ENCODE data around the gene PEX19. TPM values are rescaled to one million over a fixed set of nuclear protein-coding genes. Genes with fewer than 3 reads are reported as not detected.

The PEX19 gene
- total RNA-seq, 2 donors from 2014 or later: 38.7 to 69.8 TPM

DNA sequence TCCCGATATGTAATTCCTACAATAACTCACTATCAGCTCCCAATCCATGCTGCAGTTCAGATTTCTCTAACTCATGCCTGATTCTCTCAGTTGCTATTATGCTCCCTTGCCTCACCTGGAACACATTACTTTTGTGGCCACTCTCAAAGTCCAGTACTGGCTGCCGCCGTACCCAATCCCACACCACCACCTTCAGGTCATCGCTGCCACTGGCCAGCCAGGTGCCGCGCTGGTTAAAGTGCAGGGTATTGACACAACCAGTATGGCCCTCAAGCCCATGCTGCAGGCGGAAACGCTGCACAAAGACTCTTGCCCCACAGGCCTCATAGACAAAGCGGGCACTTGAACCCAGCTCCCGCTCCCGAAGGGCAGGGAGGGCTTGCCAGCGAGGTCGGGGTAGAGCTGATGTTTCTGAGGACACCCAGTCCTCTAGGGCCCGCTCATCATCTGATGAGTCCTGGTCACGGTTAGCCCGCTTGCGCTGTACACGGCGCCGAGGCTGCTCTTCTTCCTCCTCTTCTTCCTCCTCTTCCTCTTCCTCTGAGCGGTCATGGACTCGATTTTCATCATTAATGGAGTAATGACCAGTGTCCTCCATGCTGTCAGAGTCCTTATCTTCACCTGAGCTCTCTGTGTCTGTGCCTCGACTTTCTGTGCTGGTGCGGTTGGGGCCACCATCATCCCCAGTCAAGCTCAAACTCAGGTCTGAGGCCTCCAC lies 45.2 kb downstream of the PEX19 start:
- no peak for ATAC-seq
- H3K27me3 Mint-ChIP-seq: no peaks in the 10 kb centered on the region
- H3K36me3 Mint-ChIP-seq: peaks cover 18% of the 10 kb centered on the region
- H3K4me3 Mint-ChIP-seq: no peak overlapping the region
- no peak for DNase-seq (ENCODE audit: low spot score)
- no peaks in the 10 kb centered on the region for H3K9me3 Mint-ChIP-seq
- peaks cover 0 to 13% of the 10 kb centered on the region in 2 donors for H3K4me1 Mint-ChIP-seq (ENCODE audit: low read depth in 2 of 2)
- H3K27ac Mint-ChIP-seq: peak overlapping the region in 1 of 2 donors; percentile 62

DNA sequence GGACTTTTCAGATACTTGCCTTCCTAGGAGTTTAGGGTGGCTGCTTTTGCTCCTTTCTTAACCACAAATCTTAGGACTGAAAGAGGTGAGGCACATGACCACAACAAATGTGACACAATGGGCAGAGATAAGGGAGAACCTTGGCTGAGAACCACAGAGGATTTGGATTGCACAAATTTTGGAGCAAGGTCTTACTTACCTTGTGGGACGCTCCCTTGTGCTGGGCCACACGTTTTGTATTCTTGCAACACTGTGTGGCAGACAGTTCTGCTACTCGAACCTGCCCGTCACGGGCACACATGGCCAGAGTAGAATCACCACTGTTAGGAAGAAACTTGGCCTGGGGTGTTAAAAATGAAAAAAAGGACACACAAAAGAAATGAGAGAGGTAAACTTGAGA lies 46.5 kb downstream of the PEX19 start:
- no peaks in the 10 kb centered on the region for H3K9me3 Mint-ChIP-seq
- H3K4me1 Mint-ChIP-seq (ENCODE audit: low read depth in 2 of 2): peaks cover 4 to 13% of the 10 kb centered on the region in 2 donors
- no peak for DNase-seq (ENCODE audit: low spot score)
- peak overlapping the region in 1 of 2 donors; percentile 44 for H3K27ac Mint-ChIP-seq
- H3K27me3 Mint-ChIP-seq: no peaks in the 10 kb centered on the region
- ATAC-seq: no peak
- H3K36me3 Mint-ChIP-seq: peaks cover 18% of the 10 kb centered on the region
- no peak overlapping the region for H3K4me3 Mint-ChIP-seq

DNA sequence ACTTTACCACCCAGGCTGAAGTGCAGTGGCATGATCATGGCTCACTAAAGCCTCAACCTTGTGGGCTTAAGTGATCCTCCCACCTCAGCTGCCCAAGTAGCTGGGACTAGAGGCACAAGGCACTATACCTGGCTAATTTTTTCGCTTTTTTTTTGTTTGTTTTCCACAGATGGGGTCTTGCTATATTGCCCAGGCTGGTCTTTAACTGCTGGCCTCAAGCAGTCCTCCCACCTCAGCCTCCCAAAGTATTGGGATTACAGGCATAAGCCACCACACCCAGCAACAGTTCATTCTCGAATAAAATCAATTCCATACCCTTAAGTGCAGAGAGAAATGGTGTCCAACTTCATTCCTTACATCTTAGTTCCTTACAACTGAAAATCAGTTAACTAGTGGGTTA lies 47.4 kb downstream of the PEX19 start:
- Mint-ChIP-seq H3K9me3 (no peaks in the 10 kb centered on the region), H3K4me3 (no peak overlapping the region), H3K27ac (no peak overlapping the region), H3K27me3 (no peaks in the 10 kb centered on the region), H3K36me3 (peaks cover 18% of the 10 kb centered on the region), H3K4me1 (ENCODE audit: low read depth in 2 of 2) (peaks cover 4 to 10% of the 10 kb centered on the region in 2 donors)
- ATAC-seq: no peak
- DNase-seq (ENCODE audit: low spot score): no peak

DNA sequence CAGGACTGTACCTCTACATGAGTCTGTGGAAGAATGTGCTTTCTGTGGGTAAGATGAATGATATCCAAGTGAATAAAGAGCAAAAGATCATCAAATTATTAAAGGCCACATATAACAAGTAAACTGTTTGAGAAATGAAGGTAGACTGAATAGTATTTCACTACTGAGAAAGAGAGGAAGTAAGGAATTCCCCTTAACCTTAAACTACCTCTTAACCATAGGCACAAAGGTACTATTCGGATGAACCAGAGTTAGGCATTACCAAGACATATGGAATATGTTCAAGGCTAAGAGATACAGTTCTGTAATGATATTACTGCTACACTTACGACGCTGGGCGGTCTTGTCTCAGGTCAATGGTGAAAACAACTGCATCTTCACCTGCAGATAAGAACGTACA lies 48.1 kb downstream of the PEX19 start:
- no peaks in the 10 kb centered on the region for H3K27me3 Mint-ChIP-seq
- no peak overlapping the region for H3K27ac Mint-ChIP-seq
- peaks cover 4 to 9% of the 10 kb centered on the region in 2 donors for H3K4me1 Mint-ChIP-seq (ENCODE audit: low read depth in 2 of 2)
- no peak overlapping the region for H3K4me3 Mint-ChIP-seq
- peaks cover 18% of the 10 kb centered on the region for H3K36me3 Mint-ChIP-seq
- ATAC-seq (no peak), DNase-seq (ENCODE audit: low spot score) (no peak)
- H3K9me3 Mint-ChIP-seq: no peaks in the 10 kb centered on the region

DNA sequence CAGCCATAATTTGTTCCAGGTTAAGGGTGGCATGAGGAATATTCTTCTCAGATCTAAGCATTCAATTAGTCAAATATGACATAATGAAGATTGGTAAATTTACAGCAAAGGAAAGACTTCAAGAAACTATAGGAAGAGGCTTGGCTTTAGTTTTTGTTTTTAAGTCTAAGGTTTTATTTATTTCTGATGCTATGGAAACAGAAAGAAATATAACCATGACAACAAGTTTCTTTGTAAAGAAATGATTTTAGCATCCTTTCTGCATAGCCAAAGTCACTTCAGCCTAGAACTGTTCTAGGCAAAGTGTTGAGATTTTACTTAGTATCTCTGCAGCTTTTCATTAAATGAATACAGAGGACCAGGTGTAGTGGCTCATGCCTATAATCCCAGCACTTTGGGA lies 52.0 kb downstream of the PEX19 start:
- H3K36me3 Mint-ChIP-seq: peaks cover 6% of the 10 kb centered on the region
- H3K4me1 Mint-ChIP-seq (ENCODE audit: low read depth in 2 of 2): peaks cover 0 to 4% of the 10 kb centered on the region in 2 donors
- no peak overlapping the region for H3K27ac Mint-ChIP-seq
- no peaks in the 10 kb centered on the region for H3K9me3 Mint-ChIP-seq
- DNase-seq (ENCODE audit: low spot score) (no peak), ATAC-seq (no peak)
- no peaks in the 10 kb centered on the region for H3K27me3 Mint-ChIP-seq
- no peak overlapping the region for H3K4me3 Mint-ChIP-seq

DNA sequence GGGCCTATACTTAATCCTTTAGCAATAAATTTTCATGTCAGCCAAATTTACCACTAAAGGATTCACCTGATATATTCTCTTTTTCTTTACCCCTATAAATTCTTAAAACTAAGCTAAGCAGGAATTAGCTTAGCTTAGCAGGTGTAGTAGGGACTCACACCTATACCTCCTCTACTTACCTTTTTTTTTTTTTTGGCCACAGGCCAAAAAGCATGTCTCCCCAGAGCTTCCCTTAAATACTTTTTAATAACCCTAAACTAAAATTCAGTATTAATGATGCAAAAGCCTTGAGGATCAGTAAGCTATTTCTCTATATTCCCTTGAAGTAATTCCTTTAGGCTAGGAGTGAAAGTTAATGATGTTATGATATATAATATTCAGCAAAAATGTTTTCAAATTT lies 56.5 kb downstream of the PEX19 start:
- H3K4me3 Mint-ChIP-seq: no peak overlapping the region
- H3K27me3 Mint-ChIP-seq: no peaks in the 10 kb centered on the region
- H3K9me3 Mint-ChIP-seq: no peaks in the 10 kb centered on the region
- H3K4me1 Mint-ChIP-seq (ENCODE audit: low read depth in 2 of 2): no peaks in the 10 kb centered on the region
- peaks cover 6% of the 10 kb centered on the region for H3K36me3 Mint-ChIP-seq
- ATAC-seq (no peak), DNase-seq (ENCODE audit: low spot score) (no peak)
- no peak overlapping the region for H3K27ac Mint-ChIP-seq

DNA sequence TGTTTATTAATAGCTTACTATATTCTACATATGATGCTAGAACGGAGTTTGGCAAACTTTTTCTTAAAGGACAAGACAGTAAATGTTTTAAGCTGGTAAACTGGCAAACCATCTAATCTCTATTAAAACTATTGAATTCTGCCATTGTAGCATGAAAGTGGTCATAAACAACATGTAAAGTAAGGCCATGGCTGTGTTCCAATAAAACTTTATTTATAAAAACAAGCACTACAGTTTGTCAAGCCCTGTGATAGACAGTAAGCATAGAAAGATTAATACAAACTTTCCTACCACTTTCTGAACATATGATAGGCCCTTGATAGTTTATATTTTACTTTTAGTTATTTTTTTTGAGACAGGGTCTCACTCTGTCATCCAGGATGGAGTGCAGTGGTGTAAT lies 57.4 kb downstream of the PEX19 start:
- H3K9me3 Mint-ChIP-seq: no peaks in the 10 kb centered on the region
- H3K27ac Mint-ChIP-seq: no peak overlapping the region
- no peak overlapping the region for H3K4me3 Mint-ChIP-seq
- peaks cover 6% of the 10 kb centered on the region for H3K36me3 Mint-ChIP-seq
- no peak for DNase-seq (ENCODE audit: low spot score)
- no peaks in the 10 kb centered on the region for H3K4me1 Mint-ChIP-seq (ENCODE audit: low read depth in 2 of 2)
- H3K27me3 Mint-ChIP-seq: no peaks in the 10 kb centered on the region
- ATAC-seq: no peak

DNA sequence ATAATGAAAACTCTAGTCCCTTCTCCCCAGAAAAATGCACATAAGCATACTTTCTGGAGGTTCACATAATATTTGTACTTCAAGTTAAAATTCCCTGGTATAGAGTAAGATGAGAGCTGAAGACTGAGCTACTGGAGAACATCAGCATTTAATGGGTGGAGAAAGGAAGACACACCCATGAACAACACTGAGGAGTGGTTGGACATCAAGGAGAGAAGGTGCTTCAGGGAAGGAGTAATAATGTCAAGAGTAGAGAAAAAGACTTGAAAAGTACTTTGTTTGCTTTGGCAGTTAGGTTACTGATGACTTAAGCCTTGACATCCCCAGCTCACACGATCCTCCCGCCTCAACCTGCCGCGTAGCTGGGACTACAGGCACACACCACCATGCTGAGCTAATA lies 57.9 kb downstream of the PEX19 start:
- no peak overlapping the region for H3K27ac Mint-ChIP-seq
- no peaks in the 10 kb centered on the region for H3K4me1 Mint-ChIP-seq (ENCODE audit: low read depth in 2 of 2)
- no peaks in the 10 kb centered on the region for H3K9me3 Mint-ChIP-seq
- peaks cover 6% of the 10 kb centered on the region for H3K36me3 Mint-ChIP-seq
- no peak overlapping the region for H3K4me3 Mint-ChIP-seq
- H3K27me3 Mint-ChIP-seq: no peaks in the 10 kb centered on the region
- no peak for ATAC-seq
- no peak for DNase-seq (ENCODE audit: low spot score)

Other genes starting within 250 kb of the PEX19 start
- gene KCNJ10, start 215.0 kb downstream of the PEX19 start, total RNA-seq: under 1 TPM in 1 of 2 donors, not detected in 1; 0.50 TPM
- not detected for gene KCNJ9, start 203.6 kb downstream of the PEX19 start, total RNA-seq
- gene IGSF8, start 186.5 kb downstream of the PEX19 start, total RNA-seq: 10 to 100 TPM; 20.6 to 25.8 TPM
- not detected for gene ATP1A2, start 169.4 kb downstream of the PEX19 start, total RNA-seq
- not detected for gene ATP1A4, start 133.5 kb downstream of the PEX19 start, total RNA-seq
- not detected for gene CASQ1, start 94.6 kb downstream of the PEX19 start, total RNA-seq
- 10 to 100 TPM; 55.7 to 63.3 TPM for gene PEA15, start 79.7 kb downstream of the PEX19 start, total RNA-seq
- 100 to 1,000 TPM in 1 of 2 donors, 10 to 100 TPM in 1; 86.3 to 115 TPM for gene DCAF8, start 22.6 kb downstream of the PEX19 start, total RNA-seq
- gene COPA, start 58.1 kb upstream of the PEX19 start, total RNA-seq: 100 to 1,000 TPM; 221 to 231 TPM
- gene NCSTN, start 58.2 kb upstream of the PEX19 start, total RNA-seq: 10 to 100 TPM; 92.5 to 95.9 TPM
- gene NHLH1, start 81.9 kb upstream of the PEX19 start, total RNA-seq: 1 to 10 TPM; 1.2 to 2.0 TPM
- gene VANGL2, start 115.4 kb upstream of the PEX19 start, total RNA-seq: not detected
- gene SLAMF6, start 238.1 kb upstream of the PEX19 start, total RNA-seq: 10 to 100 TPM; 10.9 to 17.7 TPM